Measurements from ENCODE around the gene INTS12. TPM values are rescaled to one million over a fixed set of nuclear protein-coding genes. Genes with fewer than 3 reads are reported as not detected.
A peak's percentile ranks its signal among the peaks of the same experiment; 100 is the strongest.

The INTS12 gene
- total RNA-seq (10 to 100 TPM; 15.0 to 24.1 TPM), polyA plus RNA-seq (10 to 100 TPM; 16.0 to 18.4 TPM)
- long read RNA-seq, donor 1, transcript INTS12-206 (7 exons, 1,975 nt) = major isoform, 9 of 11 reads
- long read RNA-seq, donor 1, partial matches to known transcripts = 0 of 11 reads
- long read RNA-seq, donor 1, other reads (novel, unspliced or antisense) = 0 of 11 reads
- long read RNA-seq, donor 2, partial matches to known transcripts = 0 of 2 reads
- long read RNA-seq, donor 2, other reads (novel, unspliced or antisense) = 0 of 2 reads
- long read RNA-seq, donor 3, transcript INTS12-206 (7 exons, 1,975 nt) = major isoform, 5 of 6 reads
- long read RNA-seq, donor 3, partial matches to known transcripts = 0 of 6 reads
- long read RNA-seq, donor 3, other reads (novel, unspliced or antisense) = 0 of 6 reads
- long read RNA-seq, donor 4, partial matches to known transcripts = 10 of 12 reads
- long read RNA-seq, donor 4, other reads (novel, unspliced or antisense) = 0 of 12 reads
- long read RNA-seq, donor 5, transcript INTS12-206 (7 exons, 1,975 nt) = major isoform, 5 of 22 reads
- long read RNA-seq, donor 5, partial matches to known transcripts = 11 of 22 reads
- long read RNA-seq, donor 5, other reads (novel, unspliced or antisense) = 0 of 22 reads

DNA sequence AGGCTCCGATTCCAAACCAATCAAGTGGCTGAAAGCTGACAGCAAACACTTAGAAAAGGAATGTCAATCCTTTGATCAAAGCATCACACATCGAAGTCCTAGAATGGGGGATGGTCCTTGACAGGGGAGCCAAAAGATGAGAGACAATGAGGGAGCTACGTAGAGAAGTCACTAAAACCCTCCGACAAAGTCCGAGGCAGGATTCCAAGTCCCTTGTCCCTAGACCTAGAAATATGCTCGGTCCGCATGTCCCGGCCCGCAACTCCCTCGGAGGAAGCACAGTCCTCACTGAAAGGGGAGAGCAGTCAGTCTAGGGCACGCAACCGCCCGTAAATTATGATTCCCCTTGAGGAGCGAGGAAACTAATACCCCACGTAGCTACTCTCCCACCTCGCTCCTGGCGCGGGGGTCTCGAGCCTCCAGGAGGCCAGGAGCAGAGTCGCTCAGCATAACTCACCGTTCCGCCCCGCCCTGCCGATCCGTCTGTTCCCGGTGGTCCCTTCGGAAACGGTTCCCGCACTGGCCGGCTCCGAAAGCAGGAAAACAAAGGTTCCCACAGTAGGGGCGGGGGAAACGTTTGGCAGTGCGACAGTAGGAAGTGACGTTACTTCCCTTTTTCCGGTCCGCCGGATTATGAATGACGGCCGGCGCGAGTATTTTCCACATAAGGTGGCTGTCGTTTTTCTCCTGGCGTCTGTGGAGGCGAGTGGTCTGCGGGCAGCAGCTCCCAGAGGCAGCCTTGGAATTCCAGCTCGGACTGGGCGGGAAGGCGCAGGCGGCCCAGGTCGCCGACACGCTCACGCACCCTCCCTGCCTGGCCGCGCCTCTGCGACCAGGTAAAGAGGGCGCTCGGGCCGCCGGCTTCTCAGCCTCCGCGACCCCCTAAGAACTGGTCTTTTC is at the start of gene INTS12, which contains the start of gene GSTCD:
Gene INTS12 (minus strand): TSS at position 509 of the 900 bp plus-strand sequence. CDS start 8,684 bp downstream, outside the sequence.
Gene GSTCD (plus strand): TSS at position 604 of the 900 bp plus-strand sequence. CDS start 8,830 bp downstream, outside the sequence.
- Histone ChIP-seq H3K4me1 (ENCODE audit: control insufficient read depth in 5 of 5, insufficient read depth in 5 of 5, low read length in 5 of 5) (peaks cover 0 to 19% (median 8%) of the 10 kb centered on the region in 5 donors), H3K9me3 (ENCODE audit: control insufficient read depth in 4 of 4, insufficient read depth in 3 of 4, low read length in 3 of 4) (no peaks in the 10 kb centered on the region), H3K9ac (ENCODE audit: insufficient read depth in 1 of 2, low read length in 2 of 2) (peak within 1 kb of the TSS; percentile 94 to 99), H3K36me3 (ENCODE audit: control insufficient read depth in 4 of 4, insufficient read depth in 4 of 4, low read length in 4 of 4) (peaks cover 0 to 10% (median 2%) of the 10 kb centered on the region in 4 donors), H3K27me3 (ENCODE audit: control insufficient read depth in 3 of 3, insufficient read depth in 3 of 3, low read length in 2 of 3) (no peaks in the 10 kb centered on the region), H3K27ac (ENCODE audit: low read depth in 1 of 2, low read length in 1 of 2) (peak within 1 kb of the TSS; percentile 87 to 95), H3K4me3 (peak within 1 kb of the TSS; percentile 93)
- TF ChIP-seq, protein P1, sequence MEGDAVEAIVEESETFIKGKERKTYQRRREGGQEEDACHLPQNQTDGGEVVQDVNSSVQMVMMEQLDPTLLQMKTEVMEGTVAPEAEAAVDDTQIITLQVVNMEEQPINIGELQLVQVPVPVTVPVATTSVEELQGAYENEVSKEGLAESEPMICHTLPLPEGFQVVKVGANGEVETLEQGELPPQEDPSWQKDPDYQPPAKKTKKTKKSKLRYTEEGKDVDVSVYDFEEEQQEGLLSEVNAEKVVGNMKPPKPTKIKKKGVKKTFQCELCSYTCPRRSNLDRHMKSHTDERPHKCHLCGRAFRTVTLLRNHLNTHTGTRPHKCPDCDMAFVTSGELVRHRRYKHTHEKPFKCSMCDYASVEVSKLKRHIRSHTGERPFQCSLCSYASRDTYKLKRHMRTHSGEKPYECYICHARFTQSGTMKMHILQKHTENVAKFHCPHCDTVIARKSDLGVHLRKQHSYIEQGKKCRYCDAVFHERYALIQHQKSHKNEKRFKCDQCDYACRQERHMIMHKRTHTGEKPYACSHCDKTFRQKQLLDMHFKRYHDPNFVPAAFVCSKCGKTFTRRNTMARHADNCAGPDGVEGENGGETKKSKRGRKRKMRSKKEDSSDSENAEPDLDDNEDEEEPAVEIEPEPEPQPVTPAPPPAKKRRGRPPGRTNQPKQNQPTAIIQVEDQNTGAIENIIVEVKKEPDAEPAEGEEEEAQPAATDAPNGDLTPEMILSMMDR (IDR thresholded peaks at IDR 0.05; ENCODE audit: control extremely low read depth, extremely low read depth) = no peak
- 0% methylated on average over 63 of the region's 63 CpGs for WGBS, 2 donors
- DNase-seq = peak; percentile 96 to 98 (median 97)
- ATAC-seq (ENCODE audit: insufficient read depth, low FRiP score) = peak; percentile 99

DNA sequence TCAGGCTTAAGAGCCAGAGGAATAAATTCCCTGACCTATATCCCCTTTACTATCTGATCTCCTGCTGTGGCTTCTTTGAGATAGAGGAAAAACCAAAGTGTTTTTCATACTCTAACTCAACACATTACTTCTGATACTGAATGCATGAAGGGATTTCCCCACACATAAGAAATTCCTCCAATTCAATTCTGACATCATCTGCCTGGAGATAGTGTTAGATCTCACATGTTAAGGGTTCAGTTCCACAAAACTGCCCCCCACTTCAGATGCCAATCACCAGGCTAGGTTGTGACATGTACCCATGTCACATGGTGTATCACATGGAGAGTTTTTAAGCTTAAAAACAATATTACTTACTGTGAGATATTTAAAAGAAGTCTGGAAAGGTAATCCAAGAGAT is 46.9 kb upstream of the INTS12 start:
- Histone ChIP-seq H3K9me3 (ENCODE audit: control insufficient read depth in 4 of 4, insufficient read depth in 3 of 4, low read length in 3 of 4) (no peaks in the 10 kb centered on the region), H3K27ac (ENCODE audit: low read depth in 1 of 2, low read length in 1 of 2) (no peak overlapping the region), H3K27me3 (ENCODE audit: control insufficient read depth in 3 of 3, insufficient read depth in 3 of 3, low read length in 2 of 3) (no peaks in the 10 kb centered on the region), H3K4me1 (ENCODE audit: control insufficient read depth in 5 of 5, insufficient read depth in 5 of 5, low read length in 5 of 5) (no peaks in the 10 kb centered on the region), H3K36me3 (ENCODE audit: control insufficient read depth in 4 of 4, insufficient read depth in 4 of 4, low read length in 4 of 4) (no peaks in the 10 kb centered on the region), H3K9ac (ENCODE audit: insufficient read depth in 1 of 2, low read length in 2 of 2) (no peak overlapping the region), H3K4me3 (no peak overlapping the region)
- ATAC-seq (ENCODE audit: insufficient read depth, low FRiP score) (no peak), DNase-seq (no peak)
- TF ChIP-seq, protein P1 (IDR thresholded peaks at IDR 0.05; ENCODE audit: control extremely low read depth, extremely low read depth) = no peak

DNA sequence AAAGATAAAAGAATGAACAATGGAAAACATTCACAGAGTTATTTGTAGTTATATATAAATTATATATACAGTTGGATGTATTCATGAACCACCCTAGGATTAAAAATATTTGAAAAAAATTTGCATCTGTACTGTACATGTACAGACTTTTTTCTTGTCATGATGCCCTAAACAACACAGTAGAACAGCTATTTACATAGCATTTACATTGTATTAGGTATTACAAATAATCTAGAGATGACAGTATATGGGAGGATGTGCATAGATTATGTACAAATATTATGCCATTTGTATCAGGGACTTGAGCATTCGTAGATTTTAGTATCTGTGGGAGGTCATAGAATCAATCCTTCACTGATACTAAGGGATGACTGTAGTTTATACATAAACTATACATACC is 44.9 kb upstream of the INTS12 start:
- no peak overlapping the region for H3K4me3 ChIP-seq
- ATAC-seq (ENCODE audit: insufficient read depth, low FRiP score) (no peak), DNase-seq (no peak)
- no peaks in the 10 kb centered on the region for H3K36me3 ChIP-seq (ENCODE audit: control insufficient read depth in 4 of 4, insufficient read depth in 4 of 4, low read length in 4 of 4)
- 98 to 100% methylated on average over 1 of the region's 1 CpG for WGBS, 2 donors
- no peak overlapping the region for H3K9ac ChIP-seq (ENCODE audit: insufficient read depth in 1 of 2, low read length in 2 of 2)
- H3K4me1 ChIP-seq (ENCODE audit: control insufficient read depth in 5 of 5, insufficient read depth in 5 of 5, low read length in 5 of 5) = no peaks in the 10 kb centered on the region
- H3K9me3 ChIP-seq (ENCODE audit: control insufficient read depth in 4 of 4, insufficient read depth in 3 of 4, low read length in 3 of 4) = no peaks in the 10 kb centered on the region
- TF ChIP-seq, protein P1 (IDR thresholded peaks at IDR 0.05; ENCODE audit: control extremely low read depth, extremely low read depth) = no peak
- no peaks in the 10 kb centered on the region for H3K27me3 ChIP-seq (ENCODE audit: control insufficient read depth in 3 of 3, insufficient read depth in 3 of 3, low read length in 2 of 3)
- H3K27ac ChIP-seq (ENCODE audit: low read depth in 1 of 2, low read length in 1 of 2) = no peak overlapping the region

Measured in lung (tissue), 16 donors.